HFF-Myc (cell line): ENCODE results near the gene NRARP.
A peak's percentile ranks its signal among the peaks of the same experiment; 100 is the strongest.

Experiments
- DNase-seq: peaks from one replicate; pipeline ENCODE4 v3.0.0-alpha.2; 2011; ENCODE audit warnings: low read depth; ENCODE audit errors: extremely low read depth
- H3K4me3 ChIP-seq: replicated peaks from 2 replicates; pipeline ENCODE4 v1.5.1; 2011; ENCODE audit warnings: low read depth, mild to moderate bottlenecking, control low read depth, low read length
- TF ChIP-seq, protein P1 (sequence below): IDR thresholded peaks from 2 replicates; pipeline ENCODE4 v1.5.1; 2012; ENCODE audit warnings: mild to moderate bottlenecking, low read depth, low read length, control low read depth; ENCODE audit errors: missing control alignments

NRARP gene

DNA sequence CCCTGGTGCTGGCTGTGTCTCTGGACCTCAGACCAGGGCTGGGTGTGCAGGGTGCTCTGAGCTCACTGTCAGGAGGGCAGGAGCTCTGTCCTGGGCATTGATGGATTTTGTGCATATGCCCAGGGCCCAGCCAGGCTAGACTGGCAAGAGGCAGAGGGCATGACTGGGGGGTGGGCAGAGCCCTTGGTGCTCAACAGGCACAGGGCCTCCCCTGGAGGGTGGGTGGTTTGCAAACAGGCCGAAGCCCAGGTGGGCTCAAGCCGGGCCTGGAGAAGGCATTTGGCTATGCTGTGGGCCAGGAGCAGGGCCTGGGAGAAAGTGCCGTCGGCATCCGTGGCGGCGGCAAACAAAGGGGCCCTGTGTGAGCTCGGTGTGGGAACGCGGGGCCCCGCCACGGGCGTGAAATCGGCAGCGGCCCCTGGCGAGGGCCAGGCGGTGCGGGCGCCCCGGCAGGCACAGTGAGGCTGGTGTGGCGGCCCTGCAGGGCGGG lies 1.9 kb upstream of the NRARP start:
- H3K4me3 ChIP-seq, result no peak overlapping the region
- DNase-seq, result no peak
- TF ChIP-seq, protein P1, sequence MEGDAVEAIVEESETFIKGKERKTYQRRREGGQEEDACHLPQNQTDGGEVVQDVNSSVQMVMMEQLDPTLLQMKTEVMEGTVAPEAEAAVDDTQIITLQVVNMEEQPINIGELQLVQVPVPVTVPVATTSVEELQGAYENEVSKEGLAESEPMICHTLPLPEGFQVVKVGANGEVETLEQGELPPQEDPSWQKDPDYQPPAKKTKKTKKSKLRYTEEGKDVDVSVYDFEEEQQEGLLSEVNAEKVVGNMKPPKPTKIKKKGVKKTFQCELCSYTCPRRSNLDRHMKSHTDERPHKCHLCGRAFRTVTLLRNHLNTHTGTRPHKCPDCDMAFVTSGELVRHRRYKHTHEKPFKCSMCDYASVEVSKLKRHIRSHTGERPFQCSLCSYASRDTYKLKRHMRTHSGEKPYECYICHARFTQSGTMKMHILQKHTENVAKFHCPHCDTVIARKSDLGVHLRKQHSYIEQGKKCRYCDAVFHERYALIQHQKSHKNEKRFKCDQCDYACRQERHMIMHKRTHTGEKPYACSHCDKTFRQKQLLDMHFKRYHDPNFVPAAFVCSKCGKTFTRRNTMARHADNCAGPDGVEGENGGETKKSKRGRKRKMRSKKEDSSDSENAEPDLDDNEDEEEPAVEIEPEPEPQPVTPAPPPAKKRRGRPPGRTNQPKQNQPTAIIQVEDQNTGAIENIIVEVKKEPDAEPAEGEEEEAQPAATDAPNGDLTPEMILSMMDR, result no peak

DNA sequence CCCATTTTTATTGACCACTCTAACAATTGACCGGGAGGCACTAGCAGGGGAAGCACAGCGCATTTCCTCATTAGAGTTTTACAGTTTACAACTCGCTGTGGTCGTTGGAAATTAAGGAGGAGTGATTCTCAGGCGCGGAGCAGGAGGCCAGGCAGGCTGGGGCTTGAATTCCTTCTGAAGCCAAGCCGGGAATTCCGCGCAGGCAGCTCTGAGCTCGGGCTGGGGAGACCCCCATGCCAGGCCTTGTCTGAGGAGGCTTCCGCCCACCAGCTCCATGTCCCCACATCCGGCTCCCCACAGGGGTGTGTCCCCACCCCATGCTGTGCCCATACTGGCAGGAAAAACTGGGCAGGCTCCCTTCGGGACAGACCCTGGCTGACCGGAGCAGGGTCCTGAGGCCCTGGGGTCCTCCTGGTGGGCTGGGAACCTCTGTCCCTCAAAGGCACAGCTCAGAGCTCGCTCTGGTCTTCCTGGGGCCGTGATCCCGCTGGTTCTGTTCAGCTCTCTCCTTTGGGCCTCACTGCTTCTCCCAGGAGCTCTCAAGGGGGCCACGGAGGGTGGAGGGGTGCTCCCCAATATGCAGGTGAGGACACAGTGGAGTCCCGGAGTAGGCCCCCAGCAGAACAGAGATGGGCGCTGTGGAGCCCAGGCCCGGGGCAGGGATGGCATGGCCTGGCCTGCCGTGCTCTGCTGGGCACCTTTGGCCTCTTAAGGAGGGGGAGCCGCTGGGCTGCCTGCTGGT lies 1.3 kb upstream of the NRARP start:
- DNase-seq, result no peak
- H3K4me3 ChIP-seq, result no peak overlapping the region
- TF ChIP-seq, protein P1, result no peak

DNA sequence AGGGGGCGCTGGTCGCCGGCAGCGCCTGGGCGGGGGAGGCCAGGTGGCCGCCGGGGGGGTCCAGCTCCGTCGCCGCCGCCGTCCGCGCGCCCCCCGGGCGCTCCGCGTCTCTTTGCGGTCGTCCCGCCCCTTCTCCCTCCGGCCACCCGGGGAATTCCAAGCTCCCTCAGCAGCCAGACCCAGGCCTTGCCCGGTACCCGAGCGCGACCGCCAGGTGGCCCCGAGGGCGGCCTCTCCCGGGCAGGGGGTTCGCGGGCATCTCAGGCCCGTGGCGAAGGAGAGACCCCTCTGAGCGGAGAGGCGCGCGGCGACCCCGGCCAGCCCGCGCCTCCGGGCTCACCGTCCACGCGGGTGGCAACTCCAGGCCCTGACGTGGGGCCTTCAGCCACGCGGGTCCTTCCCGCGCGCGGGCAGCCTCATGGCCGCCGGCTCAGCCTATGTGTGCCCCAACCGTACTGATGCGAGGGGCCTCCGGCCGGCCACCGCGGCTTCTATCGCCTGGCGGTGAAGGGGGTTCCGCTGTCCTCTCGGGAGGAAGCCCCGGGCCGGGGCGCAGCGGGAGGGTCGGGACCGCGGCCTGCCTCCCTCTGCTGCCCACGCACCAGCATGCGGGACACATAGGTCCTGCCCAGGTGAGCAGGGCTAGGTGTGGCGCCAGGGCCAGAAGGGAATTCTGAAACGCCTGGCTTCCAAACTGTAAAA lies 529 bp upstream of the NRARP start:
- DNase-seq, result no peak
- TF ChIP-seq, protein P1, result peak; percentile 47

DNA sequence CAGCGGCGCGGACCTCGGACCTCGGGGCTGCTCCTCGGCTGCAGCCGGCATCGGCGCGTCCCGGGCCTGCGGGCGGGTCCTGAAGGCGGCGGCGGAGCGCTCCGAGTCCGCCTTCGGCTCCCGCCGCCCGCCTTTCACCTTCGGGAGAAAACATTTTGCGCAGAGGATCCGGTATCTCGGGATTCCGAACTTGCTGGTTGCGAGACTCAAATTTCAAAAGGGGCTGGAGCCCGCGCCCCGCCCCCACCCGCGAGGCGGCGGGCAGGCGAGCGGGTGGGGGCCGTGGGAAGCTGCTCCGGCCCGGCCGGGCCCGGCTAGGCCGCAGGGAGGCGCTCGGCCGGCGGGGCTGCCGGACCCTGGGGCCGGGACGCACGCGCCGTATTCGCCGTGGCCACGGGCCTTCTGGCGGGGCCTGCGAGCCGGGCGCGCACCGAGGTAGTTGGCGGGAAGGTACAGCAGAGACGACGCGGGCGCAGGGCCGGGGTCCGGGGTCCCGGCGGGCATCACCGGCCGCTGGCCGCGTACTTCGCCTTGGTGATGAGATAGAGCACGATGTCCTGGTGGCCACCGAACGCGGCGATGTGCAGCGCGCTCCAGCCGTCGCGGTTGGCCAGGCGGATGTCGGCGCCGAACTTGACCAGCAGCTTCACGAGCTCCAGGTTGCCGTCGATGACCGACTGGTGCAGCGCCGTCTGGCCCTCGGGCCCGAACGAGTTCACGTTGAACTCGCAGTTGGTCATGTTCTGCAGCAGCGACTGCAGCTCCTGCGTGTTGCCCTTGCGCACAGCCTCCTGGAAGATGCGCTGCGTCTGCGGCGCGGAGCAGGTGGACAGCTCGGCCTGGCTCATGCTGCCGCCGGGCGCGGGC lies 757 bp downstream of the NRARP start:
- no peak for DNase-seq
- TF ChIP-seq, protein P1, result no peak
- H3K4me3 ChIP-seq, result peak overlapping the region; percentile 42

More for the DNA sequence above, 529 bp upstream of the NRARP start:
- H3K4me3 ChIP-seq, result peak overlapping the region; percentile 33

DNA sequence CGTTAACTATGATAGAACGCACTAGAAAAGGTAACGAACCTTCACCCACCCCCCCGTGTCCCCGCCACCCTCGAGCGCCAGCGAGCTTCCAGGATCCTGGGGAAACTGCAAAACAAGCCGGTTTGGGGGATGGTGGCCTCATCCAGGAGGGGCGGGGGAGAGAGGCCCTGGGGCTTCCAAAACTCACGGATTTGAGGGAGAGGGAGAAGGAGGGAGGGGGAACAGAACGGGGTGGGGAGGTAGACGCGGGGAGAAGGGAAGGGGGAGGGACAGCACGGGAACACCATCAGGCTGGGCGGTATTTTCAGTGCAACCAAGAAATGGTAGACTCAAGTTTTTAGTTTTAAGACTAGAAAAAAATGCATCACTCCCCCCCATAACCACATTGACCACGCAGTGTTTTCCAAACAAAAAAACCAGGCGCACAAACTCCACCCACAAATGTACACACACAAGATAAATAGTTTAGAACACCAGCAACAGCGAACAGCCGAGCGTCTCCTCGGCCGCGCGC lies 1.4 kb downstream of the NRARP start:
- H3K4me3 ChIP-seq, result peak overlapping the region; percentile 42
- no peak for DNase-seq
- TF ChIP-seq, protein P1, result no peak

DNA sequence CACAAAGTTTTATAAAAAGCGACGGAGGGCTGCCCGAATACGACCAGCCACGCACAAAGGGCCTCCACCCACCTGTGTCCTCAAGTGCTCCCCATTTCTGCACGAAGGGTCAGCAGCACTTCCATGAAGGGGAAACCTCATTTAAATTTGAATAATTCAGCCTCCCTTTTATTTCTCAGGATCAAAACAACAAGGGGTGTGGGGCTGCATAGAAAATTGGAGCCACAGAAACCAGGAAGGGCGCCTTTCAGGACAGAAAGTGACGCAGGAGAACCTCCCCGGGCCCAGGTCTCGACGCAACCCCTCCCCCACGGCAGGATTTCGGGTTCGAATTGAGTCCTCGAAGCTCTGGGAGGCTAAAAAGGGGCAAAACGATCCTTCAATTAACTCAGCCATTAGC lies 2.1 kb downstream of the NRARP start:
- TF ChIP-seq, protein P1, result no peak
- H3K4me3 ChIP-seq, result peak overlapping the region; percentile 42; the same call in 1 of the 2 replicates
- no peak for DNase-seq
